Measurements from ENCODE around the gene C5orf58. TPM values are rescaled to one million over a fixed set of nuclear protein-coding genes. Genes with fewer than 3 reads are reported as not detected.

Gene C5orf58
- total and polyA plus RNA-seq, 10 of the 15 experiments (the other 5 are each of a cell fraction or from before 2014, with no cell fraction given), result 0.13 to 0.27 (median 0.26) TPM; not detected in 7

DNA sequence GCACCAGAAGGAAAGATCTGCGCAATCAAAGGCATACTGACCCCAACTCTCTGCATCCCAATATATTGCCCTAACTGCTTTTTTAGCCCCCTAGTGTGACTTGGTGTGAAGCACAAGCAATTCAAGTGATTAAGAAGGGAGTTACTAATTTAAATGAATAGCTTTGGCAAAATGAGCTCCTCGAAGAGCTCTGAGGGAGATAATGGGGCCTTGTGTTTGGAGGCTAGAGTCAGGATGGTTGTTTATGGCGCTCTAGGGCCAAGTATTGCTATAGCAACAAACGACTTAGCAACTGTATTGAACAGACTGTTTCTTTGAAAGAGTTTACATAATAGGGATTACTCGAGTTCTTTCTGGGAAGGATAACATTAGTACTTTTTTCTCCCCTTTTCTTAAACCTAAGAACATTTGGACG lies 11.5 kb upstream of the C5orf58 start:
- peaks cover 0 to 2% of the 10 kb centered on the region in 2 experiments; a peak in 1 of 4 replicates for H3K27me3 ChIP-seq (replicated peaks in 1 of 2; ENCODE audit: control insufficient read depth in 2 of 2, insufficient read depth in 2 of 2, low read length in 1 of 2)
- H3K4me3 ChIP-seq, result no peak overlapping the region
- CTCF ChIA-PET, result interaction anchor here (1.0 to 1.3 kb wide), 4 partner anchors 26 to 190 kb away, joined by 3 to 4 read pairs (median 4); no protein-coding TSS in a partner anchor
- RAD21 ChIA-PET (ENCODE audit: unreplicated experiment), result no interaction called here
- H2AFZ ChIP-seq (ENCODE audit: control insufficient read depth, low read depth, low read length), result no peak overlapping the region
- POLR2A ChIA-PET, result no interaction called here
- H4K20me1 ChIP-seq (ENCODE audit: control insufficient read depth, insufficient read depth), result no peaks in the 10 kb centered on the region
- in situ Hi-C loops (cut with MboI) (loop anchor here (10.0 kb wide), 1 partner anchor 403 kb away; no protein-coding TSS in a partner anchor), intact Hi-C loops (cut with micrococcal nuclease; ENCODE audit: unreplicated experiment) (no loop called here)
- FAIRE-seq (no peak), DNase-seq (ENCODE audit: low read depth, low spot score) (no peak), ATAC-seq (no peak)
- no peaks in the 10 kb centered on the region for H3K9me3 ChIP-seq (replicated peaks; ENCODE audit: control insufficient read depth, insufficient read depth, low read length)
- no peak overlapping the region for H3K9ac ChIP-seq (ENCODE audit: control insufficient read depth, insufficient read depth, low read length)
- H3K36me3 ChIP-seq (ENCODE audit: control insufficient read depth in 2 of 2, insufficient read depth in 2 of 2, low read length in 1 of 2), result no peaks in the 10 kb centered on the region
- H3K4me1 ChIP-seq (ENCODE audit: control insufficient read depth, insufficient read depth, low read length), result no peaks in the 10 kb centered on the region
- H3K4me2 ChIP-seq (ENCODE audit: control insufficient read depth, insufficient read depth), result no peak overlapping the region
- no peak overlapping the region for H3K27ac ChIP-seq (ENCODE audit: control insufficient read depth, insufficient read depth)
- SMC1A ChIA-PET (ENCODE audit: uncharacterized antibody, unreplicated experiment), result interaction anchor here (0.7 to 1.3 kb wide), 3 partner anchors 11 to 200 kb away, joined by 3 to 4 read pairs (median 3); no protein-coding TSS in a partner anchor
- 42% methylated on average over 6 of the region's 6 CpGs for WGBS (ENCODE audit: insufficient coverage, insufficient replicate concordance, low lambda C conversion rate, missing lambda C conversion rate)
- BruUV-seq (replicated peaks), result no TSS peak
- no peaks in the 10 kb centered on the region for H3K79me2 ChIP-seq (ENCODE audit: control insufficient read depth, insufficient read depth, low read length)
- no peak for TF ChIP-seq NR2C2 (IDR thresholded peaks at IDR 0.05; ENCODE audit: borderline replicate concordance, control insufficient read depth, insufficient read length, low read depth)
- TF ChIP-seq, protein P1, sequence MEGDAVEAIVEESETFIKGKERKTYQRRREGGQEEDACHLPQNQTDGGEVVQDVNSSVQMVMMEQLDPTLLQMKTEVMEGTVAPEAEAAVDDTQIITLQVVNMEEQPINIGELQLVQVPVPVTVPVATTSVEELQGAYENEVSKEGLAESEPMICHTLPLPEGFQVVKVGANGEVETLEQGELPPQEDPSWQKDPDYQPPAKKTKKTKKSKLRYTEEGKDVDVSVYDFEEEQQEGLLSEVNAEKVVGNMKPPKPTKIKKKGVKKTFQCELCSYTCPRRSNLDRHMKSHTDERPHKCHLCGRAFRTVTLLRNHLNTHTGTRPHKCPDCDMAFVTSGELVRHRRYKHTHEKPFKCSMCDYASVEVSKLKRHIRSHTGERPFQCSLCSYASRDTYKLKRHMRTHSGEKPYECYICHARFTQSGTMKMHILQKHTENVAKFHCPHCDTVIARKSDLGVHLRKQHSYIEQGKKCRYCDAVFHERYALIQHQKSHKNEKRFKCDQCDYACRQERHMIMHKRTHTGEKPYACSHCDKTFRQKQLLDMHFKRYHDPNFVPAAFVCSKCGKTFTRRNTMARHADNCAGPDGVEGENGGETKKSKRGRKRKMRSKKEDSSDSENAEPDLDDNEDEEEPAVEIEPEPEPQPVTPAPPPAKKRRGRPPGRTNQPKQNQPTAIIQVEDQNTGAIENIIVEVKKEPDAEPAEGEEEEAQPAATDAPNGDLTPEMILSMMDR (IDR thresholded peaks at IDR 0.05 in 2 of 3, conservative IDR thresholded peaks at IDR 0.05 in 1 of 3; ENCODE audit: control insufficient read depth in 2 of 3, extremely low read depth in 1 of 3, insufficient read depth in 1 of 3, low read depth in 3 of 3, low read length in 3 of 3), result 0 out of 6 replicates have a peak, but pooled peaks of 1 of the 3 experiments have one; percentile 10

DNA sequence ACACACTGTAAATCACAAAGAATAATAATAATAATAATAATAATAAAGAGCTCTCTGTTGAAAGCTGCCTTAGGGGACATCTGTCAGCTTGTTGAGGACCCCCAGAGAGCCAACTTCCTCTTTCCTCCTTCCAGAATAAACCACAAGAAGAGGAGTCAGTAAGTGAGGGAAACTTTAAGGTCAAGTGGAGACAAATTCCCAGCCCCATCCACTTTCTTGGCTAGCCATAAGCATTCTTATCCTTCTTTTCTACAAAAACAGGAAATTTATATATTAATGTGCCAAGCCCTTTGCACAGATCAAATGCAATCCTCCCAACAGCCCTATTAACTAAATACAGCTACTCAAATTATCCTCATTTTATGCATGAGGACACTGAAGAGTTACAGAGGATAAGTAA lies 9.4 kb upstream of the C5orf58 start:
- ChIA-PET CTCF (interaction anchor here (0.9 to 10.2 kb wide), 14 partner anchors 8 to 1236 kb away, joined by 3 to 180 read pairs (median 4); no protein-coding TSS in a partner anchor), SMC1A (ENCODE audit: uncharacterized antibody, unreplicated experiment) (interaction anchor here (0.9 to 7.1 kb wide), 10 partner anchors 13 to 202 kb away, joined by 3 to 66 read pairs (median 4); no protein-coding TSS in a partner anchor), POLR2A (no interaction called here), RAD21 (ENCODE audit: unreplicated experiment) (interaction anchor here (1.1 to 4.9 kb wide), 5 partner anchors 115 to 198 kb away, joined by 3 to 60 read pairs (median 4); no protein-coding TSS in a partner anchor)
- Histone ChIP-seq H4K20me1 (ENCODE audit: control insufficient read depth, insufficient read depth) (no peaks in the 10 kb centered on the region), H3K9ac (ENCODE audit: control insufficient read depth, insufficient read depth, low read length) (no peak overlapping the region), H3K27me3 (replicated peaks in 1 of 2; ENCODE audit: control insufficient read depth in 2 of 2, insufficient read depth in 2 of 2, low read length in 1 of 2) (peaks cover 0 to 2% of the 10 kb centered on the region in 2 experiments; a peak in 1 of 4 replicates), H3K79me2 (ENCODE audit: control insufficient read depth, insufficient read depth, low read length) (no peaks in the 10 kb centered on the region), H3K4me2 (ENCODE audit: control insufficient read depth, insufficient read depth) (no peak overlapping the region), H3K4me3 (no peak overlapping the region), H2AFZ (ENCODE audit: control insufficient read depth, low read depth, low read length) (no peak overlapping the region), H3K4me1 (ENCODE audit: control insufficient read depth, insufficient read depth, low read length) (no peaks in the 10 kb centered on the region), H3K27ac (ENCODE audit: control insufficient read depth, insufficient read depth) (no peak overlapping the region), H3K9me3 (replicated peaks; ENCODE audit: control insufficient read depth, insufficient read depth, low read length) (no peaks in the 10 kb centered on the region), H3K36me3 (ENCODE audit: control insufficient read depth in 2 of 2, insufficient read depth in 2 of 2, low read length in 1 of 2) (no peaks in the 10 kb centered on the region)
- ATAC-seq (no peak), FAIRE-seq (no peak), DNase-seq (ENCODE audit: low read depth, low spot score) (no peak)
- intact Hi-C loops (cut with micrococcal nuclease; ENCODE audit: unreplicated experiment) (no loop called here), in situ Hi-C loops (cut with MboI) (loop anchor here (10.0 kb wide), 1 partner anchor 401 kb away; no protein-coding TSS in a partner anchor)
- BruUV-seq (replicated peaks), result no TSS peak
- TF ChIP-seq, protein P2, sequence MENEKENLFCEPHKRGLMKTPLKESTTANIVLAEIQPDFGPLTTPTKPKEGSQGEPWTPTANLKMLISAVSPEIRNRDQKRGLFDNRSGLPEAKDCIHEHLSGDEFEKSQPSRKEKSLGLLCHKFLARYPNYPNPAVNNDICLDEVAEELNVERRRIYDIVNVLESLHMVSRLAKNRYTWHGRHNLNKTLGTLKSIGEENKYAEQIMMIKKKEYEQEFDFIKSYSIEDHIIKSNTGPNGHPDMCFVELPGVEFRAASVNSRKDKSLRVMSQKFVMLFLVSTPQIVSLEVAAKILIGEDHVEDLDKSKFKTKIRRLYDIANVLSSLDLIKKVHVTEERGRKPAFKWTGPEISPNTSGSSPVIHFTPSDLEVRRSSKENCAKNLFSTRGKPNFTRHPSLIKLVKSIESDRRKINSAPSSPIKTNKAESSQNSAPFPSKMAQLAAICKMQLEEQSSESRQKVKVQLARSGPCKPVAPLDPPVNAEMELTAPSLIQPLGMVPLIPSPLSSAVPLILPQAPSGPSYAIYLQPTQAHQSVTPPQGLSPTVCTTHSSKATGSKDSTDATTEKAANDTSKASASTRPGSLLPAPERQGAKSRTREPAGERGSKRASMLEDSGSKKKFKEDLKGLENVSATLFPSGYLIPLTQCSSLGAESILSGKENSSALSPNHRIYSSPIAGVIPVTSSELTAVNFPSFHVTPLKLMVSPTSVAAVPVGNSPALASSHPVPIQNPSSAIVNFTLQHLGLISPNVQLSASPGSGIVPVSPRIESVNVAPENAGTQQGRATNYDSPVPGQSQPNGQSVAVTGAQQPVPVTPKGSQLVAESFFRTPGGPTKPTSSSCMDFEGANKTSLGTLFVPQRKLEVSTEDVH (IDR thresholded peaks at IDR 0.05; ENCODE audit: low read depth, partially characterized antibody), result no peak
- TF ChIP-seq KAT2A (conservative IDR thresholded peaks at IDR 0.05; ENCODE audit: control insufficient read depth, low read depth, low read length) (no peak), PAX5 (IDR thresholded peaks at IDR 0.05; ENCODE audit: borderline replicate concordance, low read depth, low read length) (no peak), RB1 (IDR thresholded peaks at IDR 0.05; ENCODE audit: borderline replicate concordance) (no peak), NFYB (IDR thresholded peaks at IDR 0.05; ENCODE audit: insufficient read depth, low read depth, low read length) (no peak), SMAD1 (IDR thresholded peaks at IDR 0.05; ENCODE audit: low read depth, partially characterized antibody) (no peak), BMI1 (IDR thresholded peaks at IDR 0.05; ENCODE audit: borderline replicate concordance) (no peak), YBX1 (IDR thresholded peaks at IDR 0.05) (no peak), MEF2A (IDR thresholded peaks at IDR 0.05; ENCODE audit: insufficient read depth, low read depth, low read length) (no peak), NR2C2 (IDR thresholded peaks at IDR 0.05; ENCODE audit: borderline replicate concordance, control insufficient read depth, insufficient read length, low read depth) (no peak)

Data from GM12878 (cell line).